ENCODE results near the gene AFDN.

The AFDN gene, protein sequence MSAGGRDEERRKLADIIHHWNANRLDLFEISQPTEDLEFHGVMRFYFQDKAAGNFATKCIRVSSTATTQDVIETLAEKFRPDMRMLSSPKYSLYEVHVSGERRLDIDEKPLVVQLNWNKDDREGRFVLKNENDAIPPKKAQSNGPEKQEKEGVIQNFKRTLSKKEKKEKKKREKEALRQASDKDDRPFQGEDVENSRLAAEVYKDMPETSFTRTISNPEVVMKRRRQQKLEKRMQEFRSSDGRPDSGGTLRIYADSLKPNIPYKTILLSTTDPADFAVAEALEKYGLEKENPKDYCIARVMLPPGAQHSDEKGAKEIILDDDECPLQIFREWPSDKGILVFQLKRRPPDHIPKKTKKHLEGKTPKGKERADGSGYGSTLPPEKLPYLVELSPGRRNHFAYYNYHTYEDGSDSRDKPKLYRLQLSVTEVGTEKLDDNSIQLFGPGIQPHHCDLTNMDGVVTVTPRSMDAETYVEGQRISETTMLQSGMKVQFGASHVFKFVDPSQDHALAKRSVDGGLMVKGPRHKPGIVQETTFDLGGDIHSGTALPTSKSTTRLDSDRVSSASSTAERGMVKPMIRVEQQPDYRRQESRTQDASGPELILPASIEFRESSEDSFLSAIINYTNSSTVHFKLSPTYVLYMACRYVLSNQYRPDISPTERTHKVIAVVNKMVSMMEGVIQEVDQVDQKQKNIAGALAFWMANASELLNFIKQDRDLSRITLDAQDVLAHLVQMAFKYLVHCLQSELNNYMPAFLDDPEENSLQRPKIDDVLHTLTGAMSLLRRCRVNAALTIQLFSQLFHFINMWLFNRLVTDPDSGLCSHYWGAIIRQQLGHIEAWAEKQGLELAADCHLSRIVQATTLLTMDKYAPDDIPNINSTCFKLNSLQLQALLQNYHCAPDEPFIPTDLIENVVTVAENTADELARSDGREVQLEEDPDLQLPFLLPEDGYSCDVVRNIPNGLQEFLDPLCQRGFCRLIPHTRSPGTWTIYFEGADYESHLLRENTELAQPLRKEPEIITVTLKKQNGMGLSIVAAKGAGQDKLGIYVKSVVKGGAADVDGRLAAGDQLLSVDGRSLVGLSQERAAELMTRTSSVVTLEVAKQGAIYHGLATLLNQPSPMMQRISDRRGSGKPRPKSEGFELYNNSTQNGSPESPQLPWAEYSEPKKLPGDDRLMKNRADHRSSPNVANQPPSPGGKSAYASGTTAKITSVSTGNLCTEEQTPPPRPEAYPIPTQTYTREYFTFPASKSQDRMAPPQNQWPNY (N-terminal part only)

GRCh38 chr6:167826896-167827582 lies at the start of gene AFDN:
Gene AFDN, plus strand, starts transcription at chr6:167826911. Its CDS starts 222 bp downstream, at chr6:167827133.
- no peak for DNase-seq

- DNase-seq = no peak
Measured at GRCh38 chr6:167778497-167779128, 48.1 kb upstream of the AFDN start.

GRCh38 chr6:167779129-167779992 lies 47.4 kb upstream of the AFDN start:
- DNase-seq = no peak

GRCh38 chr6:167779993-167780655 lies 46.6 kb upstream of the AFDN start:
- DNase-seq = no peak

- DNase-seq = no peak
Measured at GRCh38 chr6:167781066-167781767, 45.5 kb upstream of the AFDN start.

DNA sequence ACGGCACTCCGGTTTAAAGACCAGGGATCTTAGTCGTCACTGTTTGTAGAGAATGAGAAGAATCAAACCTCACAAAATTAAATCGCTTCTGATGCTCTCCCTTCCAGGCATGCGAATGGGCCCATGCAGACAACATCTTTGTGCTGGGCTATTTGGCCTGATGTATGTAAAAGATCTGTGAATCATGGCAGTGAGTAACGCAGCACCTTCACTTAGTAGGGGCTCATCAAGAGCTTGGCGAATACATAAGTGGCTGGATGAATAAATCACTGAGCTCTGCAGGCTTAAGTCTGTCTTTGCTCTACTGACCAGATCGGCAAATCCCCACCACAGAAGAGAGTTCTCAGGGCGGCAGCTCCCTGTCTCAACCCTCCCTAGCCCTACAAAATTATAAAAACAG lies 44.8 kb upstream of the AFDN start:
- DNase-seq = no peak

- no peak for DNase-seq
Measured at GRCh38 chr6:167782698-167783517, 43.8 kb upstream of the AFDN start.

DNA sequence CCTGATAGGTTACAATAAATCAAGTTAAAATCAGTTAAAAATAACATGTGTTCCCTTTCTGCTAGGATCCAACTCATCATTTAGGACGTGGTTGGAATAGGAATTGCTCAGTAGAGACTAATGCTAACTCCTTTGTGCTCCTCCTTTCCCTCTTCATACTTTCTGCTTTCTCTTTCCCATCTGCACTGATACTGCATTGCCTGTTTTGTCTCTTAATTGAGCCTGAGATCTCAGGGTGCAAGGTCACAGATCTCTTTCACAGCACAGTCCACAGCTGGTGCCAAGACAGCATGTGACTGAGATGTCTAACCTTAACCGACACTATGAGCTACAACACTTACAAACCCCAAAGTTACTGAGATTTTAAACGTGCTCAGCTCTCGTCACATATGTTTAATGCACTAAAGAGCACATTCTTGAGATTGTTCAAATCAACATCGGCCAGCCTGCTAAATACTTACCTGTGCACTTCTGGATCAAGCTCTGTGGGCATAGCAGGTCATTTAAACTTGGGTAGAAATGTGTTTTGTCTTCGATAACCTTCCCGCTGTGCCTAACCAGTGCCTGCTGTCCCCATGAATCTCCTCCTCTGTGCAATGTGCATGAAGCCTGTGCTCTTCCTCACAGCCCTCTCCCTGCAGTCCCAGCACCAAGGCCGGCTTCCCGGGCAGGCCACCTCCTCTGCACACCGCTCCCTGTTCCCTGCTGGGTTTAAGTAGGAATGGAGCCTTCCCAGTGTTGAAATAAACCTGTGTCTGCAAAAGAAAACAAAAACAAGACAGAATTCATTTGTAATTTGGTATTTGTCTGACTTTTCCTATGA lies 39.6 kb upstream of the AFDN start:
- DNase-seq = no peak

DNA sequence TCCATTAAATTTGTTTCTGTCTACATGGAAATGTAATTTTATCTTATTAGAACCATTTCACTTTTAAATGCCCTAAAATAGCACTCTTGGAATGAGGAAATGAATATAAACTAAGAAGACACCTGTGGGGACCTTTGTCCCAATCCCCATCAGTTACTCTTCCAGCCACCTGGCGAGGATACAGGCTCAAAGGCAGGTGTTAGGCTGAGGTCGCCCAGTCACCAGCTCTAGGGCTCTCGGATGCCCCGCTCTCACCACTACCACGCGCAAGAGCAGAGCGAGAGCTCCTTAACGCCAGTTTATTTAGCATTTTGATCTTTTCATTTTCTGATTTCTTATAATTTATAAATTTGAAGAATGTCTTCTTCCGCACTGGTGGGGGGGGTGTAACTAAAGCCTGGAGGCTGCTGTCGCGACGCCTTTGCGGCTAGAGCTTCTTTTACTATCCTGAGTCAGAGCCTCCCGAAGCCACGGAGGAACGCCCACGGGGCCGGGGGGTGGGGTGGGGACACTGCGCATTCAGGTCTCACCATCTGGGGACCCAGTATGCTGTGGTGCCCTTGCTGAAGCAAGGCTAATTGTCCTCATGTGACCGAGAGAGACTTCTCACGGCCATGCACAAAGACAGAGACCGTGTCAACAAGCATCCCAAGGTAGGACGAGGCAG lies 38.7 kb upstream of the AFDN start:
- DNase-seq = no peak

GRCh38 chr6:167788563-167788903 lies 38.2 kb upstream of the AFDN start:
- no peak for DNase-seq

- no peak for DNase-seq
Measured at GRCh38 chr6:167789358-167789757, 37.4 kb upstream of the AFDN start.

- no peak for DNase-seq
Measured at GRCh38 chr6:167791091-167791779, 35.5 kb upstream of the AFDN start.

DNA sequence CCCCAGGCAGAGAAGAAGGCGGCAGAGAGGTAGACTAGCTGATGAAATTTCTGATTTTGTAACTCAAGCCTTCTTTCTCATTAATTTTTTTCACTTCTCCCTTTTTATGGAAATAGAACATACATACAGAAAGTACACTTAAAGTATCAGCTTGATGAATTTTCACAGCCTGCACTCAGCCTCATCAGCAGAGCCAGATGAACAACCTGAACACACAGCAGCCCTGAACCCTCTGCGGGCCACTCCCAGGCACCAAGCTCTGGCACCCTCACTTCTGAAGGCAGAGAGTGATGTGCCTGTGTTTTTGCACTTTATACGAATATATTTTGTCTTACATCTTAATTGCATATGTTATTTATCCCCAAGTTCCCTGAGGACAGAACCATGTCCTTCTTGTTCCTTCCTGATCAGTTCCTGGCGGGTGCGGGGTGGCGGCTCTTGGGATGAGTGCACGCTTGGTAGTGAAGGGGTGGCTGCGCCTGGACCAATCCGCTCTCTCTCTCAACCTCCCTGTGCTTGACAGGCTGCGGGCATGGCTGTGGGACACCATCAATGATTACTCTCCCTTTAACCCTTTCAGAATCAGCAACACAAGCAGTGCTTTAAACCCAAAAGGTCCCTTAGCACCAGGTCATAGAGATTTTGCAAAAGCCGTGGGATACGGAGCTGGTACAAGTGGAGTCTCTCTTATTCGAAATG lies 34.8 kb upstream of the AFDN start:
- DNase-seq = no peak

GRCh38 chr6:167793421-167793820 lies 33.3 kb upstream of the AFDN start:
- DNase-seq = no peak

DNA sequence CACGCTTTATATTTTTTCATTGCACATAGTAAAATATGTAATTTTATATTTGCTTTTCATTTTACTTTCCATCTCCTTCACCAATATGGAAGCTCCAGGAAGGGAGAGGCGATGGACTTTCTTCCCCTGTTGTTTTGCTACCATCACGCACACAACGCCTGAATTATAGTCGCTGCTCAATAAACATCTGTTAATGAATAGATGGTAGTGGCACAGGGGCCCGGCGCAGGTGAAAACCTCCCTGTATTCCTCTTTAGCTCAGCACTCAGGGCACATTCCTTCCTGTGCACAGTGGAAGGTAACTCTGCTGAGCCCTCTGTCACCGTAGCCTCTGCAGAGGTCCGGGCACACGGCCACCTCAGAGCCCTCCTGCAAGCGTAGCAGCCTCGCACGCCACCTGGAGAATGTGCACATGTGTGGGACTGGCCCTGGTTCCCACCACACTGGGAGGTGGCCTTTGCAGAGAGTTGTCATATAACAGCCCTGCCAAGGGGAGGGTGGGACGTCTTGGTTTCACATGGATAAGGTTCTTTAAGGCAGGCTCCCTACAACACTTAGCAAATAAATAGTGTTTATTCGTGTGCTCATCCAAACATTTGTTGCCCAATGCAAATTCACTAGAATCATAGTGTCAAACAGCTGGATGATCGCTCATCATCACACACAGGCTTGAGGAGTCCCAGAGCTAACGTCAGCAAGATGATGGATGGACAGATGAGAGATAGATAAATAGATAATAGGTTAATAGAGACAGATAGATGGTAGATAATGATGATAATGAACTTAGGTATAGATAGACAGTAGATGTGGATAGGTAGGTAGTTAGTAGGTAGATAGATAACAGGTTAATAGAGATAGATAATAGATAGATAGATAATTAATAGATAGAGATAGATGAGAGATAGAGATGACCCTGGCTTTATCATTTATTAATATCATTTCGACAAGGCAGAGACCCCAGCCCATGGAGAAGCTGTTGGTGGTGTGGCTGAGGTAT lies 32.3 kb upstream of the AFDN start:
- no peak for DNase-seq
